Adrenal gland (tissue), 5 donors: Measurements from ENCODE around the gene SARM1.

Experiments
- CTCF ChIP-seq, 6 experiments: fragments of 450-650 bp in 4 of 6; fragments of 200-600 bp in 2 of 6; sonication (generic) in 1 of 6; IDR thresholded peaks; 1 replicate in 5 of 6; 2 replicates in 1 of 6; pipeline versions ENCODE4 v1.5.1 to v1.8.0; 2016 to 2021; ENCODE audit warnings: antibody characterized with exemption in 6 of 6, mild to moderate bottlenecking in 2 of 6, moderate library complexity in 1 of 6
- POLR2A ChIP-seq, 2 donors: fragments of 450-650 bp; IDR thresholded peaks; one replicate each; pipeline ENCODE4 v1.6.1; 2017; ENCODE audit warnings: antibody characterized with exemption in 2 of 2, mild to moderate bottlenecking in 2 of 2, moderate library complexity in 1 of 2
- donor health status: DM: no; HTN: no; CAD: no.

- TF ChIP-seq CTCF (IDR thresholded peaks at IDR 0.05) (no peak), POLR2A (IDR thresholded peaks at IDR 0.05) (no peak)
Measured at GRCh38 chr17:28330671-28331070, 40.8 kb upstream of the SARM1 start.
